Measurements from ENCODE around the gene CTNNA3.

The CTNNA3 gene

DNA sequence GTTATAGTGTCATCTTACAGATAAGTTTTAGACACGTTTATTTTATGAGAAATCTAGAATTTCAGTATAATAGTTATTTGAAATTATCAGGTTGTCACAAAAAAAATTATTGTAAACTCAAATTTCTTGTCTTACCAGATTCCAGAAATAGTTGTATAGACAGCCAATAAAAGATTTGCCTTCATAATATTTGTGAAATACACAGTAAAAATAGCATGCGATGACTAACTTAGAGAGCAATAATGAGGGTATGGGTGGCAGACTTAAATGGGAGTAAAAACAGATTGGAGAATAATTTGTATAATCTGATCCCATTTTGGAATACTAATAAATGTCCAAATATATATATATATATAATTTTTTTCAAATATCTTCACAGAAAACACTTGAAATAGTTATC, 1457.7 kb downstream of the CTNNA3 start:
- Histone ChIP-seq H3K9ac (no peak overlapping the region), H4K20me1 (no peaks in the 10 kb centered on the region), H3K9me3 (no peaks in the 10 kb centered on the region), H3K4me2 (no peak overlapping the region), H3K36me3 (no peaks in the 10 kb centered on the region), H3K27me3 (no peaks in the 10 kb centered on the region), H3K4me1 (no peaks in the 10 kb centered on the region), H3K27ac (no peak overlapping the region), H3K4me3 (no peak overlapping the region)
- TF ChIP-seq Cebpa-rat (IDR thresholded peaks at IDR 0.05) = no peak

DNA sequence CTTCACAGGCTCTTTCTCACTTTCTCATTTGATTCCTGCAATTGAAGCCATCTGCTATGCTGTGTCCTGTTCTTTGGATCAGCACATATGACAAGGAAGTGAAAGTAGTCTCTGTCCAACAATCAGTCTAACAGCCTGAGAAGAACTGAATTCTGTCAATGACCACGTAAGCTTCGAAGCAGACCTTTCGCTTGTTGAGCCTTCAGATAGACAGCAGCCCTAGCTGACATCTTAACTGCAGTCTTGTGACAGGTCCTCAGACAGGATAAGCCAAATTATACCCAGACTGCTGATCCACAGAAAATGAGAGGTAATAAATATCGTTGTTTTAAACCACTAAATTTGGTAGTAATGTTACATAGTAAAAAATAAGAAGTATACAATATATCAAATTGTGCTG, 1461.1 kb downstream of the CTNNA3 start:
- Histone ChIP-seq H3K4me3 (no peak overlapping the region), H3K27ac (no peak overlapping the region), H3K4me2 (no peak overlapping the region), H3K27me3 (no peaks in the 10 kb centered on the region), H3K9ac (no peak overlapping the region), H3K9me3 (peaks cover 10% of the 10 kb centered on the region), H3K36me3 (no peaks in the 10 kb centered on the region), H3K4me1 (no peaks in the 10 kb centered on the region), H4K20me1 (no peaks in the 10 kb centered on the region)
- no peak for TF ChIP-seq Cebpa-rat (IDR thresholded peaks at IDR 0.05)

DNA sequence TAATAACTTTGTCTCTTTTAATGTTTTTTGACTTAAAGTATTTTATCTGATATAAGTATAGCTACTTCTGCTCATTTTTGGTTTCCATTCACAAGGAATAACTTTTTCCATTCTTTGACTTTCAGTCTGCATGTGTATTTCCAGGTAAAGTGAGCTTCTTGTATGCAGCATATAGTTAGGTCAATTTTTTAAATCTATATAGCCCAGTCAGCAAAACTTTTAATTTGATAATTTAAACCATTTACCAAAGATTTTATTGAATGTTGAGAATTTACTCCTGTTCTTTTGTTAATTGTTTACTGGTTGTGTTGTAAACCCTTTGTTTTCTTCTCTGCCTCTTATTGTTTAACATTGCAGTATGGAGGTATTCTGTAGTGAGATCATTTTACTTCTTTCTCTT, 1467.1 kb downstream of the CTNNA3 start:
- H3K9ac ChIP-seq = no peak overlapping the region
- no peaks in the 10 kb centered on the region for H3K4me1 ChIP-seq
- H3K4me3 ChIP-seq = no peak overlapping the region
- H4K20me1 ChIP-seq = no peaks in the 10 kb centered on the region
- H3K4me2 ChIP-seq = no peak overlapping the region
- peaks cover 10% of the 10 kb centered on the region for H3K9me3 ChIP-seq
- H3K27ac ChIP-seq = no peak overlapping the region
- H3K36me3 ChIP-seq = no peaks in the 10 kb centered on the region
- H3K27me3 ChIP-seq = no peaks in the 10 kb centered on the region
- TF ChIP-seq Cebpa-rat (IDR thresholded peaks at IDR 0.05) = no peak

DNA sequence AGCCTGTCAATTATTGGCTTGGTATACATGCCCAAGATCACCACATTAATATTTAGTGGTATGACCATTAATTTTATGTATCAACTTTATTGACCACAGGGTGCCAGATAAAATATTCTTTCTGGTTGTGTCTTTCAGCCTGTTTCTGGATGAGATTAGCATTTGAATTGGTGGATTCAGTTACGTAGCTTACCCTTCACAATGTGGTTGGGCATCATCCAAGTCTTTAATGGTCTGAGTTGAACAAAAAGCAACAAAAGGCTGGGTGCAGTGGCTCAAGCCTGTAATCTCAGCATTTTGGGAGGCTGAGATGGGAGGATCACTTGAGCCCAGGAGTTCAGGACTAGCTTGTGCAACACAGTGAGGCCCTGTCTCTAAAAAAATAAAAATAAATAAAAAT, 1472.3 kb downstream of the CTNNA3 start:
- Histone ChIP-seq H3K4me3 (no peak overlapping the region), H4K20me1 (no peaks in the 10 kb centered on the region), H3K27ac (no peak overlapping the region), H3K9me3 (no peaks in the 10 kb centered on the region), H3K36me3 (no peaks in the 10 kb centered on the region), H3K27me3 (no peaks in the 10 kb centered on the region), H3K4me2 (no peak overlapping the region), H3K4me1 (no peaks in the 10 kb centered on the region), H3K9ac (no peak overlapping the region)
- no peak for TF ChIP-seq Cebpa-rat (IDR thresholded peaks at IDR 0.05)

DNA sequence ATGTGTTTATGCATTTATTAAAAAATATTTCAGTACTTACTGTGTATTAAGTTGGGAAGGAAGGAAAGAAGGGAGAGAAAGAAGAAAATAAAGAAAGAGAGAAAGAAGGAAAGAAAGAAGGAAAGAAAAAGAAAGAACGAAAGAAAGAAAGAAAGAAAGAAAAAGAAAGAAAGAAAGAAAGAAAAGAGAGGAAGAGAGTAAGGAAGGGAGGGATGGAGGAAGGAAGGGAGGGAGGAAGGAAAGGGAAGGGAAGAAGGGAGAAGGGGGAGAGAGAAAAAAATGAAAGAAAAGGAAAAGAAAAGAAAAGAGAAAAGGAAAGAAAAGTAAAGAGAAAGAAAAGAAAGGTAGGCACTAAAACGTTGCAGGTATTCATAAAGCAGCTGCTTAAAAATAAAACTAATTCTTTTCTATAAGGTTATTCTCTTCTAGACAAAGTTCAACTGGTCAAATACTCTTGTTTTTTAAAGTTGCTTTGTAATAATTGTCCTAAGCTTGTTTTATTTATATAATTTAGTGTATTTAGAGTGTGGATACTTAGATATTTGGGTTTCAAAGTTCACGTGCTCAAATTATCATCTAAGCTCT, 1473.4 kb downstream of the CTNNA3 start:
- H3K4me1 ChIP-seq = no peaks in the 10 kb centered on the region
- TF ChIP-seq Cebpa-rat (IDR thresholded peaks at IDR 0.05) = no peak

DNA sequence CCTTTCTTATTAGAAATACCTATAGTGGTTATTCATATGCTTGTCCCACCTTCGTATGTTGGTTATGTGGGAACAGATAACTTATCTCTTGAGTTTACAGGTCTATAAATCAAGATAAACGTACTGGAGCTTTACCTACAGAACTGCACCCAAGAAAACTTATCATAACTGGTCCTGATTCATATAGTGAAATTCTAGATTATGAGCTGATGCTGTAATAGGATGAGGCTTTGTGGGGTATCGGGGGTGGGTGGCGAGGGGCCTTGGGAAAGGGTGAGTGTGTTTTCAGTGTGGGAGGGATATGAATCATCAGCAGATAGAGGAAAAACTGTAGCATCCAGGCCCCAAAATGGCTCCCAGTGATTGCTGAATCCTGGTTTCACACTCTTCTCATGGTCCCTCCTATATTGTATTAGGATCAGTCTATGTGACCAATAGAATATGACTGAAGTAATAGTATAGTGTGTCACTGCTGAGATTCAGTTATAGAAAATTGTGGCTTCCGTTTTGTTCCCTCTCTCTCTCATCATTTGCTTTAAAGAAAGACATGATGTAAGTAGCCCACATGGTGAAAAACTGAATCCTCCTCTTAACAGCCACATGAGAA, 1476.9 kb downstream of the CTNNA3 start:
- Histone ChIP-seq H3K9me3 (no peaks in the 10 kb centered on the region), H3K4me1 (no peaks in the 10 kb centered on the region), H4K20me1 (no peaks in the 10 kb centered on the region), H3K4me2 (no peak overlapping the region), H3K27ac (no peak overlapping the region), H3K27me3 (no peaks in the 10 kb centered on the region), H3K4me3 (no peak overlapping the region), H3K9ac (no peak overlapping the region), H3K36me3 (no peaks in the 10 kb centered on the region)
- no peak for TF ChIP-seq Cebpa-rat (IDR thresholded peaks at IDR 0.05)

More for the DNA sequence above, 1473.4 kb downstream of the CTNNA3 start:
- Histone ChIP-seq H3K9me3 (no peaks in the 10 kb centered on the region), H3K36me3 (no peaks in the 10 kb centered on the region), H4K20me1 (no peaks in the 10 kb centered on the region), H3K4me3 (no peak overlapping the region), H3K27ac (no peak overlapping the region), H3K4me2 (no peak overlapping the region), H3K27me3 (no peaks in the 10 kb centered on the region), H3K9ac (no peak overlapping the region)

DNA sequence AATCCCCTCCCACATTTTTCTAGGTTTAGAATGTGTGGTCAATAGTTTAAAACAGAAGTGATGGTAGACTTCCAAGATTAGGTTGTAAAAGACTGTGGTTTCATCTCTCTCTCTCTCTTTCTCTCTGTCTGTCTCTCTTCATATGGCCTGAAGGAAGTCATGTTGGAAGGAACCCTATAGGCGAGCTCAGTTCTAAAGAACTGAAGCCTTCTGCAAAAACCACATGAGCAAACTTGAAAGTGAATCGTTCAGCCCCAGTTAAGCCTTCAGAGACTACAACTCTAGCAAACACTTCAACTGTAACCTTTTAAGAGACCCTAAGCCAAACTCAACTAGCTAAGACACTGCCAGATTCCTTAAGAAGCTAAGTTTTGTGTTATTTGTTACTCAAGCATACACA, 1477.7 kb downstream of the CTNNA3 start:
- H4K20me1 ChIP-seq = no peaks in the 10 kb centered on the region
- H3K4me2 ChIP-seq = no peak overlapping the region
- no peaks in the 10 kb centered on the region for H3K36me3 ChIP-seq
- H3K27ac ChIP-seq = no peak overlapping the region
- no peaks in the 10 kb centered on the region for H3K9me3 ChIP-seq
- no peaks in the 10 kb centered on the region for H3K4me1 ChIP-seq
- H3K4me3 ChIP-seq = no peak overlapping the region
- H3K27me3 ChIP-seq = no peaks in the 10 kb centered on the region
- no peak overlapping the region for H3K9ac ChIP-seq
- no peak for TF ChIP-seq Cebpa-rat (IDR thresholded peaks at IDR 0.05)

DNA sequence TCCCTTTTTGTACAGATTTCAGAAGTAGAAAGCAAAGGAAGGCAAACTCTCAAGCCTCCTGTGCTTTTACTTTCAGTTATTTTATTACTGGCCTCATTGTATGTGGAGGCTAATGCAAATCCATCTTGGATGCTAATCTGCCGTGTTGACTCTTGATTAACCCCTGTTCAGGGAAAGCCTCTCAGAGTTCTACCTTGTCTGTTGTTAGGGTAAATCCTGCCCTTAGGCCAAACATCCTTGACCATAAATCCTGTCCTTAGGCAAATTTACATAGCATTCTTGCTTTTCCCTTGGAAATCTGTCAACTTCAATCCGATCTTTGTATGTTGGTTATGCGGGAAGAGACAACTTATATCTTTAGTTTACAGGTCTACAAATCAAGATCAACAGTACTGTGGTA, 1480.1 kb downstream of the CTNNA3 start:
- H3K27ac ChIP-seq = no peak overlapping the region
- H3K9me3 ChIP-seq = no peaks in the 10 kb centered on the region
- H3K4me3 ChIP-seq = no peak overlapping the region
- no peak for TF ChIP-seq Cebpa-rat (IDR thresholded peaks at IDR 0.05)
- H4K20me1 ChIP-seq = no peaks in the 10 kb centered on the region
- no peak overlapping the region for H3K9ac ChIP-seq
- H3K4me1 ChIP-seq = no peaks in the 10 kb centered on the region
- no peaks in the 10 kb centered on the region for H3K27me3 ChIP-seq
- no peaks in the 10 kb centered on the region for H3K36me3 ChIP-seq
- H3K4me2 ChIP-seq = no peak overlapping the region

DNA sequence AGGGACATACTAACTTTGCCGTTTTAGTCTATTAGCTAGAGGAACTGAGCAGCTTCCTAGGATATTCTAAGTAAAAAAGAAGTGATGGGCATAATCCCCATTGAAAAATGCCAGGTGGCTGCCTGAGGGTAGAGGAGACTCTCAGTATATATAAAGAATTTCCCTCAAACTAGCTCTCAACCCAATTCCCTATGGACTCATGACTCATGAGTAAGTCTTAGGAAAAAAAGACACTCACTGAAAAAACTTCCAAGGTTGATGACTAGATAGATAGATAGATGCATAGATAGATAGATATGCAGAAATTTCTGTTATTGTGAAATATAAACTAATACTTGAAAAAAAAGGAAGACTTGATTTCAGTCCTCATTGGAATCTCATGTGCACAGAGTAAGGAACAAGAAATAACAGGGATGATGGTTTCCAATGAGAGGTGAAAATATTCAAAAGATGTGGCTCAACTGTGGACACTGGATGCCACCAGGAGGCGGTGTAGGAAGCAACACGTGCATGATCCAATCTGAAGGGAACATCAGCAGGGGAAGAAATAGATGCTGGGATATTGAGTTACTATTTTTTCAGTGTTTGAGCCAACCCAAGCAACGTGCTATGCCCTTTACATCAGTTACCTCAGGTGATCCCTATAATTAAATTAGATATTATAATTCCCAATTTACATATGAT, 1481.1 kb downstream of the CTNNA3 start:
- no peak overlapping the region for H3K9ac ChIP-seq
- H3K4me1 ChIP-seq = no peaks in the 10 kb centered on the region
- H3K27me3 ChIP-seq = no peaks in the 10 kb centered on the region
- H4K20me1 ChIP-seq = no peaks in the 10 kb centered on the region
- TF ChIP-seq Cebpa-rat (IDR thresholded peaks at IDR 0.05) = no peak
- H3K27ac ChIP-seq = no peak overlapping the region
- no peaks in the 10 kb centered on the region for H3K9me3 ChIP-seq
- H3K4me2 ChIP-seq = no peak overlapping the region
- H3K36me3 ChIP-seq = no peaks in the 10 kb centered on the region
- H3K4me3 ChIP-seq = no peak overlapping the region

DNA sequence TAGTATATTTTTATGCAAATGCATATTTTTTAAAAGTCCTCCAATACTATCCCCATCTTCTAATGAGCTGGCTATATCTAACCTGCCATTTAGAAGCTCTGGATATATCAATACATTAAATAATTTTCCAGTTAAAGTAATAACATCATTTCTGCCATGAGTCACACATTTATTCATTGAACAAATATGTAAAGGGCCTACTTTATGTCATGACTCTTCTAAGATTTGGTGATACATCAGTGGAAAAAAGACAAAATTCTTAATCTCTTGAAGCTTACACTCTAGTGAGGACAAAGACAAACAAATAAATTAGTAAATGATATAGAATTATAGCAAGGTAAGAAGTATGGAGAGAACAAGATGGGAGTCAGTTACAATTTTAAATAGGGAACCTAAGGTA, 1487.0 kb downstream of the CTNNA3 start:
- H3K9ac ChIP-seq = no peak overlapping the region
- no peak overlapping the region for H3K4me3 ChIP-seq
- no peak for TF ChIP-seq Cebpa-rat (IDR thresholded peaks at IDR 0.05)
- H3K4me1 ChIP-seq = no peaks in the 10 kb centered on the region
- no peaks in the 10 kb centered on the region for H3K27me3 ChIP-seq
- no peaks in the 10 kb centered on the region for H3K36me3 ChIP-seq
- no peak overlapping the region for H3K4me2 ChIP-seq
- no peaks in the 10 kb centered on the region for H4K20me1 ChIP-seq
- no peaks in the 10 kb centered on the region for H3K9me3 ChIP-seq
- no peak overlapping the region for H3K27ac ChIP-seq

Data from BLaER1 (cell line).